ENCODE measurements around the gene IRF5. TPM values are rescaled to one million over a fixed set of nuclear protein-coding genes. Genes with fewer than 3 reads are reported as not detected.
"Not testable (repeated sequence)": the region's sequence is repeated elsewhere in the genome, so short reads cannot be mapped to it uniquely, and the experiment has no call there.

Gene IRF5
- total RNA-seq, 1 experiment from 2014 or later, result 0.75 TPM

DNA sequence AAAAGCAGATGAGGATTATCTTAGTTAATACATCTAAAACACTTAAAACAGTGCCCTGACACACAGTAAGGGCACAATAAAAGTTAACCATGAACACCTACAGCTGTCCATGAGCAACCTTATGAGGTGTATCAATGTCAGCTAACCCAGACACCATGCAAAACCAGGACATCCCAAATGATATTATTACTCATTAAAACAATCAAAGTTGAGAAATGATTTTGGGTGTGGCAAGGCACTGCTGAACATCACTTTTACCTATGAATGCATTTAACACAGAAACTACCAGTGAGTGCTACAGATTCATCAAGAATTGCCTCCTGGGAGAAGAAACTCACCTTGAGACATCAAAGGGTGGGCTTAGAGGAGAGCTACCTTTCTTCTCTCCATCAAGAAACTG, 18.3 kb downstream of the IRF5 start:
- no peak for DNase-seq (ENCODE audit: low read depth)

GRCh38 chr7:128959296-128959695, 21.6 kb downstream of the IRF5 start:
- DNase-seq (ENCODE audit: low read depth), result no peak

- no peak for DNase-seq (ENCODE audit: low read depth)
Measured at GRCh38 chr7:128961030-128961659, 23.4 kb downstream of the IRF5 start.

GRCh38 chr7:128962899-128963298, 25.2 kb downstream of the IRF5 start:
- no peak for DNase-seq (ENCODE audit: low read depth)

GRCh38 chr7:128963327-128963757, 25.6 kb downstream of the IRF5 start:
- peak; percentile 32 for DNase-seq (ENCODE audit: low read depth)

DNA sequence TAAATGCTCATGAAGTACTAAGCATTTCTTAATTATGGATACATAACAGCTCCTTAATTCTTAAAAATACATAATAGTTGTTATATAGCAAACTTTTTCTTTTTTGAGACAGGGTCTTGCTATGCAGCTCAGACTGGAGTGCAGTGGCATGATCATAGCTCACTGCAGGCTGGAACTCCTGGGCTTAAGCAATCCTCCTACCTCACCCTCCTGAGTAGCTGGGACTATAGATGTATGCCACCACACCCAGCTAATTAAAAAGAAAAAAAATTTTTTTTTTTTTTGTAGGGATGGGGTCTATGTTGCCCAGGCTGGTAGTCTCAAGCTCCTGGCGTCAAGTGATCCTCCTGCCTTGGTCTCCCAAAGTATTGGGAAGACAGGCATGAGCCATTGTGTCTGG, 30.9 kb downstream of the IRF5 start:
- no peak for DNase-seq (ENCODE audit: low read depth)

DNA sequence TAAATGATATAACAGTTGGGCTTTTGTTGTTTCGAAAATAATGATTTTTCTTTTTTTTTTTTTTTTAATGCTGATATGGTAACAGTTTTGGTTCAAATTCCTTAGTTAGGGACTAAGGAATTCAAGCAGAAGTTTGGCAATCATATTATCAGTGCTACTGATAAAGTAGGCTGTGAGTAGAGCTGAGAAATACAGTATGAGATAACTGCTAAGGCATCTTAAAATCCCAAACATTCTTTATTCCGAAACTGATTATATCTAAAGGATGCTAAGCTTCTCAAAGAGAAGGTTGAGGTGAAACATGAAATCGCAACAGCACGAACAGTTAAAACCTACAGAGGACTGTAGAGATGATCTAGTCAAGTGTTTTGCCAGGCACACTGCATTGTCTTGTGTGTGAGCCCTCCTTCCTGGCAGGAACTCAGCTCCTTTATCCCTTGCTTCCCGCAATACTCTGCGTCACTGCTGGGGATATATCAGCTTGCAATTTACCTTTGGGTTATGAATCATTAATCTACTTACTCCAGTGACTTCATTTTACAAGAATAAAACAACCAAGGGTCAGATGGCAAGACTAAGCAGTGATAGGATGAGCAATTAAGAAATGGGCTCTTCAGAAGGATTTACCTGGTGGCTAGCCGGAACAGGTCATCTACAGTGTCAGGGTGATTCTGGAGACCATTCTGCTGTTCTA, 36.7 kb downstream of the IRF5 start:
- DNase-seq (ENCODE audit: low read depth), result no peak

DNA sequence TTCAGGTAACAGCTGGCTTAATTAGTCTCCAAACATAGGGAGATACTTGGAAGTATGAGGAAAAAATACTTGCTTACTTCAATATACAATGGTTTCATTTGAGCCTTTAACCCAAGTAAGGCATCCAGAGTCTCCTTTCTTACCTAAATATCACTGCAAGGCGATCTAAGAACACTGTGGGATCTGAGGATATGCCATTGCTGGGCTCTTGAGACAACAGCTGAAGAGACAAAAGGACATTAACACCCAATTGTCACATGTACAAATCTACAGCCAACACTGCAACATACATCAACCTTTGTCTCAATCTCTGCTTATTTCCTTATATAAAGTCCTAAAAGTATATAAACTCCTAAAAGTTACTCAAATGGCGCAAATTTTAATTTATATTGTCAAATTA, 44.4 kb downstream of the IRF5 start:
- DNase-seq (ENCODE audit: low read depth), result no peak

DNA sequence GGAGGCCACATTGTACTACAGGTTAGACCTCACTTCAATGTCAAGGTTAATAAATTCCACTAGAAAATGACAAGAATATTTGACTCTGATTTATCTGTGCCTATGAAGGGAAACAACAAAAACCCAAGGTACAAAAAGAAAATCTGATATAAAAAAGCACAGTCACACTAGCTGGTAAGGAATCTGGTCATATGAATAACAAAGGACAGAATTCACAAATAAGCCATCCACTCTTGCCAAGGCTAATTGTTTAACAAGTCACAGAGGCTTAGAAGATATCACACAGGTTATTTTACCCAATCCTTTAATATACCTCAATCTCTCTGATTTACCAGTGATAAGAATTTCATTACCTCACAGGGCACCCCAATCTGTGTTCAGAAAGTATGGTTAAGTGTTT, 47.9 kb downstream of the IRF5 start:
- DNase-seq (ENCODE audit: low read depth), result no peak

- no peak for DNase-seq (ENCODE audit: low read depth)
Measured at GRCh38 chr7:128986609-128987008, 48.9 kb downstream of the IRF5 start.

DNA sequence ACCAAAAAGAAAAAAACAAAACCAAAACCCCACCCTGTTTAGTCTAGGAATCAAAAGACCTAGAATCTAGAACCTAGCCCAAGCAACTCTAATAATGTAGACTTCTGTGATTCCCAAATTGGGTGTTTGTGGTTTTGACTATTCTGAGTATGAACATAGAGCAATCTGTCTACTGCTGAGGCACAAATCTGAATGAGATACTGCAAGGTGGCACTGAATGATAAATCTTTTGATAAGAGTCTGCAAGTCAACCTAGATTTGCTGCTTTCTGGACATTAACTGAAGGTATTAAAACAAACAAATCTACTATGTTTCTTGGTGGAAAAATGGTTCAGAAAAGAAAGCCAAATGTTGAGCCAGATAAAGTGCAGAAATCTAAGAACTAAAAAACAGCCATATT, 50.6 kb downstream of the IRF5 start:
- DNase-seq (ENCODE audit: low read depth), result no peak

DNA sequence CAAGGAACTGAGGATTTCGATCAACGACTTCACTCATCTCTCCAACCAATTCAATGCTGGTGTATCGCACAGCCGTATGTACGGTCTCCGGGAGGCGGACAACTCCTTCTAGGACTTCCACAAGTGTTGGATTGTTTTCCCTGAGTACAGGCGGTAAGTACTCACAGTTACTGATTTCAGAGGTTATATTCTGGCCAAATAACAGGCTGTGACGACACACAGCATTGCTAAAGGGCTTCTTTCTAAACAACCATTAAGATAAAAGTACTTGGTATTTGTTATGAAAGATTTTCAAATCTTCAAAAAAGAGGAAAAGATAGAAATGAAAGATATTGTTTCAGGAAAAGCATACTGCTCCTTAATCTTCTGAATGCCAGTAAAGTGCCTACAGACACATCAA, 52.2 kb downstream of the IRF5 start:
- no peak for DNase-seq (ENCODE audit: low read depth)

DNA sequence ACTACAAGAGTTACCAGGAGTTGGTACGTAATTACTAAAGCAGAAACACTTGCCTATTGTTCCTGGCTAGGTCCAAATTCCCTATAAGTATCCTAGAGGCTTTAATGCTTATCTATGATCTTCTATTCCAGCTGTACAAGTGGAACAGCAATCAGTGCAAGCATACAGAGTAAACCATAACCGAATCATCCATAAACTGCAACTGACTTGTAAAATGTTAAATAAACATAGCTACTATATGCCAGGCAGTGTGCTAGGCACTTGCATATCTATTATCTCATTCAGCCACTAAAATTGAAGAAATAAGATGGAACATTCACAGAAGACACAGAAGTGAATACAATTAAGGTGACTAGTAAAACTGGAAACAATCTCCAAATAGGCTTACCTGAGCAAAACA, 55.7 kb downstream of the IRF5 start:
- DNase-seq (ENCODE audit: low read depth), result no peak

DNA sequence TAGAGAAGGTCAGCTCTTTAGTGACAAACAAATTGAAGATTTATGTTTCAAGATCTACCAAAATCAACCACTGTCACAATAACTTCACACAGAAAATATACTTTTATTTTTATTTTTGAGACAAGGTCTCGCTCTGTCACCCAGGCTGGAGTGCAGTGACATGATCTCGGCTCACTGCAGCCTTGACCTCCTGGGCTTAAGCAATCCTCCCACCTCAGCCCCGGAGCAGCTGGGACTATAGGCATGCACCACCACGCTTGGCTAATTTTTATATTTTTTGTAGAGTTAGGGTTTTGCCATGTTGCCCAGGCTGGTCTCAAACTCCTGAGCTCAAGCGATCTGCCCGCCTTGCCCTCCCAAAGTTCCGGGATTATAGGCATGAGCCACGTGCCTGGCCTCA, 56.8 kb downstream of the IRF5 start:
- DNase-seq (ENCODE audit: low read depth), result not testable (repeated sequence)

GRCh38 chr7:128997181-128997580, 59.5 kb downstream of the IRF5 start:
- DNase-seq (ENCODE audit: low read depth), result no peak

Other genes with a start within 250 kb of the IRF5 start
- gene CALU, start 198.6 kb upstream of the IRF5 start, total RNA-seq (2014; rRNA removed), result 841 and 886 TPM in 2 replicates
- gene OPN1SW, start 162.1 kb upstream of the IRF5 start, total RNA-seq (2014; rRNA removed), result 1.7 and 2.1 TPM in 2 replicates
- gene CCDC136, start 146.0 kb upstream of the IRF5 start, total RNA-seq (2014; rRNA removed), result 3.2 and 5.3 TPM in 2 replicates
- gene FLNC, start 107.5 kb upstream of the IRF5 start, total RNA-seq (2014; rRNA removed), result 215 and 254 TPM in 2 replicates
- 211 and 226 TPM in 2 replicates for gene ATP6V1F, start 75.1 kb upstream of the IRF5 start, total RNA-seq (2014; rRNA removed)
- gene KCP, start 27.2 kb upstream of the IRF5 start, total RNA-seq (2014; rRNA removed), result 0.13 TPM in 1 of 2 replicates, not detected in the other
- 70.7 and 71.1 TPM in 2 replicates for gene TNPO3, start 117.2 kb downstream of the IRF5 start, total RNA-seq (2014; rRNA removed)
- 0.57 TPM in 1 of 2 replicates, not detected in the other for gene TSPAN33, start 206.8 kb downstream of the IRF5 start, total RNA-seq (2014; rRNA removed)

All from LHCN-M2 (cell line).